Ishikawa (cell line): ENCODE data around the gene LRRC55.

Experiments
- CREB1 ChIP-seq: IDR thresholded peaks from 2 replicates; pipeline ENCODE4 v1.6.1; 2012; ENCODE audit warnings: low read depth
- FOXM1 ChIP-seq: IDR thresholded peaks from 2 replicates; pipeline ENCODE4 v1.6.1; 2012; ENCODE audit warnings: low read depth, borderline replicate concordance
- MAX ChIP-seq: IDR thresholded peaks from 2 replicates; pipeline ENCODE4 v1.6.1; 2012
- NFIC ChIP-seq: IDR thresholded peaks from 2 replicates; pipeline ENCODE4 v1.6.1; 2012
- RAD21 ChIP-seq: IDR thresholded peaks from 2 replicates; pipeline ENCODE4 v1.6.1; 2012; ENCODE audit warnings: low read depth
- REST ChIP-seq: IDR thresholded peaks from 2 replicates; pipeline ENCODE4 v1.6.1; 2012; ENCODE audit warnings: low read depth, mild to moderate bottlenecking
- TAF1 ChIP-seq: IDR thresholded peaks from 2 replicates; pipeline ENCODE4 v1.6.1; 2012; ENCODE audit warnings: low read depth, mild to moderate bottlenecking
- TCF12 ChIP-seq: IDR thresholded peaks from 2 replicates; pipeline ENCODE4 v1.6.1; 2012; ENCODE audit warnings: low read depth
- TEAD4 ChIP-seq: IDR thresholded peaks from 2 replicates; pipeline ENCODE4 v1.6.1; 2012
- YY1 ChIP-seq: IDR thresholded peaks from 2 replicates; pipeline ENCODE4 v1.6.1; 2012; ENCODE audit warnings: low read depth

- TF ChIP-seq RAD21 (no peak), REST (no peak), YY1 (no peak), CREB1 (no peak), NFIC (no peak), TCF12 (no peak), TAF1 (no peak), TEAD4 (no peak), FOXM1 (no peak), MAX (no peak)
Measured at GRCh38 chr11:57175478-57175877, 6.3 kb upstream of the LRRC55 start.
